ENCODE measurements around the gene KCNH6. TPM values are rescaled to one million over a fixed set of nuclear protein-coding genes. Genes with fewer than 3 reads are reported as not detected.
A peak's percentile ranks its signal among the peaks of the same experiment; 100 is the strongest.

Gene KCNH6
- total and polyA plus RNA-seq, 8 donors = 0.41 to 1.5 (median 0.84) TPM

DNA sequence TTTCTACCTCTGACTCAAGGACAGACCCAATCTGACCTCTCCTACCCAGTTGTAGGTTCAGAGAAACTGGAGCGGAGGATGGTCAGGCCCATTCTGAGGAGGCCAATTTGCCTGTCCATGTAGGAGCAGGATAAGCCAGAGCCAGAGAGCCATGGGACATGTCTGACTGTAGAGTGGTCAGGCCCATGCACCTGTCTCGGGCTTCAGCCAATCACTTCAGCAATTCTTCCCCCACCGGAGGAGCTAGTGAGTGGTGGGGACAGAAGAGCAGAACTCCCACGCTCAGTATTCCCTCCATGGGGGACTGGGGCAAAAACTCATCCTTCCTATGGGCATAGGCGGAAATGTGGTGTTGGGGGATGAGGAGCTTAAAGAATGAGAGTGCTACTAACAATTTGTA, 41.4 kb downstream of the KCNH6 start:
- Histone ChIP-seq H3K4me3 (no peak overlapping the region), H3K9me3 (no peaks in the 10 kb centered on the region), H3K4me1 (peaks cover 0 to 15% of the 10 kb centered on the region in 2 donors), H3K27me3 (no peaks in the 10 kb centered on the region), H3K36me3 (no peaks in the 10 kb centered on the region), H3K27ac (no peak overlapping the region)
- no peak for ATAC-seq
- DNase-seq = no peak
- intact Hi-C loops (cut with DNase I) = no loop called here
- no peak for TF ChIP-seq CTCF (IDR thresholded peaks at IDR 0.05)

GRCh38 chr17:63567229-63567628, 44.1 kb downstream of the KCNH6 start:
- no peaks in the 10 kb centered on the region for H3K27me3 ChIP-seq
- no peaks in the 10 kb centered on the region for H3K9me3 ChIP-seq
- intact Hi-C loops (cut with DNase I) = no loop called here
- no peak overlapping the region for H3K27ac ChIP-seq
- no peak overlapping the region for H3K4me3 ChIP-seq
- H3K36me3 ChIP-seq = no peaks in the 10 kb centered on the region
- DNase-seq (no peak), ATAC-seq (no peak)
- TF ChIP-seq CTCF (IDR thresholded peaks at IDR 0.05) = no peak
- H3K4me1 ChIP-seq = peaks cover 0 to 11% of the 10 kb centered on the region in 2 donors

DNA sequence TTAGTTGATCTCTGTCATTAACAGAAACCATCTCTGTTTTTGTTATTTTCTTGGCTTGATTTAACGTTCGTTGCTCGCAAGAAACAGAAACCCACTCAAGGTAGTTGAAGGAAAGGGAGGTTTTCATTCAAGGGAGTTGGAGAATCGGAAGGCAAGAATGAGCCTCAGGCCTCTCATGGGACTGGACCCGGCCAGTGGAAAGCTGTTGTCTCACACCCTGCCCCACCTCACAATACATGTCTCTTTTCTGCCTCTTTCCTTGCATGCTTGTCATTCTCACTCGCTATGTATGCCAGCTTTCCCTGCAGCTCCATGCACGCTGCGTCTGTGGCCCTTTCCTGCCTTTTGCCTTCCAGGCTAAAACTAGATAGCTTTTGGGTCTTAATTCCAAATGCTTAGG, 45.4 kb downstream of the KCNH6 start:
- intact Hi-C loops (cut with DNase I) = no loop called here
- DNase-seq (no peak), ATAC-seq (no peak)
- H3K9me3 ChIP-seq = no peaks in the 10 kb centered on the region
- no peak overlapping the region for H3K4me3 ChIP-seq
- H3K4me1 ChIP-seq = peaks cover 0 to 16% of the 10 kb centered on the region in 2 donors
- no peaks in the 10 kb centered on the region for H3K36me3 ChIP-seq
- H3K27ac ChIP-seq = no peak overlapping the region
- no peak for TF ChIP-seq CTCF (IDR thresholded peaks at IDR 0.05)
- H3K27me3 ChIP-seq = no peaks in the 10 kb centered on the region

DNA sequence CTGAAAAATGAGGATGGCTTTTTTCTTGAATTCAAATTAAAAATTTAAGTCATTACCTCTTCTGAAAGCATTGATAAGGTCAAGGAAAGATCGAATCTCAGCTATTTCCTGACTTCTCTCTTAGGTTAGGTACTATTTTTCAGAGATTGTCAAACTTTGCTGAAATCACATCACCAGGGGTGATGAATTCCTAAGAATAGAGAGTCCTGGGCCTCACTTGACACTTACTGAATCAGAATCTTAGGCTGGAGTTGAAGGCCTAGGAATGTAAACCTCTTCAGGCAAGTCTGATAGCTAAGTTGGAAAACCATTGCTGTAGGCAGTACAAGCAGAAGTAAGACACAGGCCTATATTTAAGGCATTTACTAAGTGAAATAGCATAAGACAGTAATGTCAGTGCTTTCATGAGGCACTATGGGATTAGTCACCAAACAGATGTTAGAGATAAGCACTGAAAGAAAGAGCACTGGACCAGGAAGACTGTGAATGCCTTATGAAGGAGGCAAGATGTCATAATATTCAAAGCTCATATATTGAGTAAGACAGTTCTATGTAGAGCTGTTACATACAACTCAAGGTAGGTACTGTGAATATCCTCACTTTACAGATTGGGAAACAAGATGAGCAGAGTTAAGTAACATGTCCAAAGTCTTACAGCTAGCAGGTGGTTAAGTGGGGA, 48.6 kb downstream of the KCNH6 start:
- no peak for TF ChIP-seq CTCF (IDR thresholded peaks at IDR 0.05)
- H3K4me1 ChIP-seq = peaks cover 0 to 16% of the 10 kb centered on the region in 2 donors
- no peak overlapping the region for H3K27ac ChIP-seq
- H3K36me3 ChIP-seq = peaks cover 0 to 3% of the 10 kb centered on the region in 2 donors
- no peak overlapping the region for H3K4me3 ChIP-seq
- H3K9me3 ChIP-seq = no peaks in the 10 kb centered on the region
- intact Hi-C loops (cut with DNase I) = no loop called here
- ATAC-seq = peak; percentile 29
- no peak for DNase-seq
- H3K27me3 ChIP-seq = no peaks in the 10 kb centered on the region

DNA sequence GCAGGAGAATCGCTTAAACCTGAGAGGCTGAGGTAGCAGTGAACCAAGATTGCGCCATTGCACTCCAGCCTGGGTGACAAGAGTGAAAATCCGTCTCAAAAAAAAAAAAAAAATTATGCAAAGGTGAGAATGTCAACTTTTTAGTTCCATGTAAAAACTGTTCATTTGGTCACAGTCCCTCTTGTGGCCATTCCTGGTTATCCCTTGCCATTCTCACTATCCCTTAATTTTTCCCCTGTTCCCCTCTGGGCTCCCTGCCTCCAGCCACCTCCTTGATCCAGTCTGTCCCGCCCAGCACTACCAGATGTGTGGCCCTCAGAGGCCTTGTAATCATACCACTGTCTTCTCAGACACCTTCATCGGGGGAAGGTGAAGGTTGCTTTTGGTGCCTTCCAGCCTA, 50.5 kb downstream of the KCNH6 start:
- DNase-seq = no peak
- intact Hi-C loops (cut with DNase I) = no loop called here
- no peak for TF ChIP-seq CTCF (IDR thresholded peaks at IDR 0.05)
- no peak for ATAC-seq
- H3K9me3 ChIP-seq = no peaks in the 10 kb centered on the region
- no peaks in the 10 kb centered on the region for H3K27me3 ChIP-seq
- peaks cover 0 to 6% of the 10 kb centered on the region in 2 donors for H3K36me3 ChIP-seq
- no peak overlapping the region for H3K27ac ChIP-seq
- H3K4me3 ChIP-seq = no peak overlapping the region
- H3K4me1 ChIP-seq = peaks cover 0 to 16% of the 10 kb centered on the region in 2 donors

Data from left lung (tissue), 10 donors.